Gastrocnemius medialis (tissue), 4 donors: ENCODE measurements around the gene EME2.

Experiments
- POLR2A ChIP-seq, 2 donors: fragments of 450-650 bp; IDR thresholded peaks; one replicate each; pipeline ENCODE4 v1.6.1; 2017; ENCODE audit warnings: antibody characterized with exemption in 2 of 2, mild to moderate bottlenecking in 2 of 2, moderate library complexity in 2 of 2
- TF ChIP-seq, protein P1 (sequence below), 5 experiments: fragments of 450-650 bp in 3 of 5; fragments of 200-600 bp in 2 of 5; sonication (generic) in 2 of 5; IDR thresholded peaks in 4 of 5; conservative IDR thresholded peaks in 1 of 5; 1 replicate in 4 of 5; 2 replicates in 1 of 5; pipeline ENCODE4 v1.5.1; 2016 to 2019; ENCODE audit warnings: antibody characterized with exemption in 5 of 5, mild to moderate bottlenecking in 3 of 5, moderate library complexity in 3 of 5

DNA sequence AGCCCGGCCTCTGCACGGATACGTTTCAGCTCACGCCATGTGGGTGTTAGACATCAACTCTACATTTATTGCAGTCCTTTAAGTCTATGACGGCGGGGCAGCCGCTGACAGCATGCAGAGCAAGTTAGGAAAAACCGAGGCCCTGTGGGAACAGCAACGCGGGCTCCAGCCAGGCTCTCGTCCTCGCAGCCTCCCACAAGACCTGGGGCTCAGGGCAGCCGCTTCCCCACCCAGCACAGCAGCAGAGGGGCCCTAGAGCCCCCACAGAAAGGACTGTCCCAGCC is 4.0 kb downstream of the EME2 start:
- TF ChIP-seq, protein P1, sequence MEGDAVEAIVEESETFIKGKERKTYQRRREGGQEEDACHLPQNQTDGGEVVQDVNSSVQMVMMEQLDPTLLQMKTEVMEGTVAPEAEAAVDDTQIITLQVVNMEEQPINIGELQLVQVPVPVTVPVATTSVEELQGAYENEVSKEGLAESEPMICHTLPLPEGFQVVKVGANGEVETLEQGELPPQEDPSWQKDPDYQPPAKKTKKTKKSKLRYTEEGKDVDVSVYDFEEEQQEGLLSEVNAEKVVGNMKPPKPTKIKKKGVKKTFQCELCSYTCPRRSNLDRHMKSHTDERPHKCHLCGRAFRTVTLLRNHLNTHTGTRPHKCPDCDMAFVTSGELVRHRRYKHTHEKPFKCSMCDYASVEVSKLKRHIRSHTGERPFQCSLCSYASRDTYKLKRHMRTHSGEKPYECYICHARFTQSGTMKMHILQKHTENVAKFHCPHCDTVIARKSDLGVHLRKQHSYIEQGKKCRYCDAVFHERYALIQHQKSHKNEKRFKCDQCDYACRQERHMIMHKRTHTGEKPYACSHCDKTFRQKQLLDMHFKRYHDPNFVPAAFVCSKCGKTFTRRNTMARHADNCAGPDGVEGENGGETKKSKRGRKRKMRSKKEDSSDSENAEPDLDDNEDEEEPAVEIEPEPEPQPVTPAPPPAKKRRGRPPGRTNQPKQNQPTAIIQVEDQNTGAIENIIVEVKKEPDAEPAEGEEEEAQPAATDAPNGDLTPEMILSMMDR (IDR thresholded peaks at IDR 0.05 in 4 of 5, conservative IDR thresholded peaks at IDR 0.05 in 1 of 5), result no peak
- no peak for TF ChIP-seq POLR2A (IDR thresholded peaks at IDR 0.05)
